Right lobe of liver (tissue), 4 donors: ENCODE measurements around the gene IRF2BP2.

Source experiments
- CTCF ChIP-seq, 4 donors: fragments of 200-600 bp in 3 of 4; fragments of 450-650 bp in 1 of 4; IDR thresholded peaks; one replicate each; pipeline versions ENCODE4 v1.5.1 to v1.8.0; 2016 to 2022; ENCODE audit warnings: antibody characterized with exemption in 4 of 4, mild to moderate bottlenecking in 2 of 4
- POLR2A ChIP-seq: fragments of 450-650 bp; IDR thresholded peaks from one replicate; pipeline ENCODE4 v1.6.1; 2017; ENCODE audit warnings: antibody characterized with exemption, mild to moderate bottlenecking
- donor health status: DM: no; HTN: no; CAD: no.
- donor health status: DM: no; HTN: no; CAD: no.
- donor health status: DM: no; HTN: yes; CAD: no.

DNA sequence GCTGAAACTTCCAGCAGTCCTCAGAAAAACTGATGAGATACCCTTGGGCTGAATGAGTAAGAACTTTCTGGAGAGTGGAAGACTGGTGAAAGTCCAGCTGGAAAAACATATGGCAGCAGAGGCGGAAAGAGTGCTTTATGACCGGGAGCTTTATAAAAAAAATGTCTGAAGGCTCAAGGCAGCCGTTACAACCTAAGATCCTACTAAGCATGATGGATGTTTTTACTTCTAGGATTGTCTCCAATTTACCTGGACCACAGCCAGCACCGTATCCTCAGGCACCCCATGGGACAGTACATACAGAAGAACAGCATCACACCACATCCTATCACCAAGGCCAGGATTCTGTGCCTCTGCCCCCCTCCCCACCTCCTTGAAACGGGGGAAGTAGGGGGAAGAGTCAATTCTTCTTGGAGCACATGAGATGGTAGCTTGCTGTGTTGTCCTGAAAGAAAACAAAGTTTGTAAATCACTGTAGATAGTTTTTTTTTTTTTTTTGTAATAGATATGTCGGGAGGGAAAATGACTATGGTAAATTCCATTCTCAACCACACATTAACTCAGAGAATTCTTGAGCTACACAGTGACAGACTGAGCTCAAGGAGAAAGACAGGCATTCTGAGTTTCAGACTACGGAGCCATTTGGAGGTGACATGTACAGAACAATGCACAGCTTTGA is 11.8 kb upstream of the IRF2BP2 start:
- no peak for TF ChIP-seq CTCF (IDR thresholded peaks at IDR 0.05)
- TF ChIP-seq POLR2A = no peak
